Activated CD4-positive, CD25-positive, alpha-beta regulatory T cell treated with anti-CD3 and anti-CD28 coated beads, Interleukin-2, amount 50 U/mL, for 24 hours (primary cell): ENCODE results near the gene ACTRT3.

Source experiments
- ATAC-seq, 2 donors: fragments of 150-1000 bp; cut with Tn5 transposase; one replicate each; pipeline ENCODE4 v1.10.0; 2021; ENCODE audit warnings: mild to moderate bottlenecking in 1 of 2, moderate library complexity in 1 of 2

The ACTRT3 gene

DNA sequence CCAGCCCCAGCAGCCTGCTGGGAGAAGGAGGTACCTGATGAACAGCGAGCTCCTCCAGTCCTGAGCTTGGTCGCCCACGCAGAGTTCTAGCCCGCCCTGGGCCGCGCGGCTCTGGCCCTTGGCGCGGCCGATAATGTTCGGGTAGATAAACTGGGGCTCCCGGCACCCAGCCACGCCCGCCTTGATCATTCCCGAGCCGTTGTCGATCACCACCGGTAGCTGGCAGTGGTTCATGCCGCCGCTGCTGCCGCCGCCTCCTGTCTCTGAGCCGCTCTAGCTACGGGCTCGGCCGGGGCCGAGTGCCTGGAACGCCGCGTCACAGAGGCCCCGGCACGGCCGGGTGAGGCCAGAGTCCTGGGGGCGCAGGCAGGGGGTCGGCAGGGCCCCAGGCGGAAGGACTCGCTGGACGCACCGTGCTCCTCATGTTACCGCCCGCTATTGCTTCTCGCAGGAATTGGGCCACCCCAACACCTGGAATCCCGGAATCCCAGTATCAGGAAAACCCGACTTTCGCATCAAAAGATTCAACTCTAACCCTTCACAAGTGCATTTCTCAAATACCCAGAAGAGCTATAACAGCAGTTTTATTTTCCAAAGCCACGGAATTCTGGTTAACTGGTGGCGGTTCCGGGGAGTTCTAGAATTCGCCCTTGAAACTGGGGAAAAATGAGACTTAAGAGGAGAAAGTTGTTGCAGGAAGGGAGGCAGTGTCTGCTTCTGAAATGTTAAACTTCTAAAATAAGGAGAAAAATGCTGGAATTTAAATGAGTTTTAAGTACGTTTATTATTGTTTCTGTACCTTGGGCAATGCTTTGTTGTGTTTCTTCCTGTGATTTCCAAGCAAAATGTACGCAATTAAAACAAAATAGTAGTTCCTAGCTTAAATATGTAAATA, at the start of gene ACTRT3:
Gene ACTRT3, minus strand, starts transcription at position 275 of the 895 bp plus-strand sequence. Its CDS starts 41 bp downstream, at position 234.
- ATAC-seq = peak in 1 of 2 donors; percentile 4

DNA sequence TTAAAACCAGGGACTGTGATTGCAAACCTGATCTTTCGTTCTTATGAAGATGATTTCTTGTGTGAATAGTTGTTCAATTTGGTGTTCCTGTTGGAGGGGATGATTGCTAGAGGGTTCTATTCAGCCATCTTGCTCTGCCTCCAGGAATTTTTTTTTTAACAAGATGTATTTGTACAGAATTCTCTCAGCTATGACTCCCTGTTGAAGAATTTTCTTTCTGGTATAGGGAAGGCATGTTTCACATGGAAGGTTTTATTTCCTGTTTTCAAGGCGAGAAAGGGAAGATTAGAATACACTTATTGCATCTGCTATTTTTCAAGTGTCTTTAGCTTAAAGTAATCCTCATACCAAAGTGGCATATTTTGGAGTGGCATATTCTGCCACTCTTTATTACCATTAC, 49.0 kb upstream of the ACTRT3 start:
- ATAC-seq = no peak

DNA sequence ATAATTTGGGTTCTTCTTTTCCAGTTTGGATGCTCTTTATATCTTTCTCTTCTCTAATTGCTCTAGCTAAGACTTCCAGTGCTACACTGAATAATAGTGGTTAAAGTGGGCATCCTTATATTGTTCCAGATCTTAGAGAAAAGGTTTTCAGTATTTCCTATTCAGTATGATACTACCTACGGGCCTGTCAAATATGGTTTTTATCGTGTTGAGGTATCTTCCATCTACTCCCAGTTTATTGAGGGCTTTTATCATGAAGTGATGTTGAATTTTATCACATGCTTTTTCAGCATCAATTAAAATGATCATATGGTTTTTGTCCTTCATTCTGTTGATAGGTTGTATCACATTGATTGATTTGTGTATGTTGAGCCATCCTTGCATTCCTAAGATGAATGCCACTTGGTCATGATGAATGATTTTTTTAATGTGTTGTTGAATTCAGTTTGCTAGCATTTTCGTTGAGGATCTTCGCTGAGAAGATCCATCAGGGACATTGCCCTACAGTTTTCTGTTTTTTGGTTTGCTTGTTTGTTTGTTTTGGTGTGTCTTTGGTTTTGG, 46.3 kb upstream of the ACTRT3 start:
- no peak for ATAC-seq

DNA sequence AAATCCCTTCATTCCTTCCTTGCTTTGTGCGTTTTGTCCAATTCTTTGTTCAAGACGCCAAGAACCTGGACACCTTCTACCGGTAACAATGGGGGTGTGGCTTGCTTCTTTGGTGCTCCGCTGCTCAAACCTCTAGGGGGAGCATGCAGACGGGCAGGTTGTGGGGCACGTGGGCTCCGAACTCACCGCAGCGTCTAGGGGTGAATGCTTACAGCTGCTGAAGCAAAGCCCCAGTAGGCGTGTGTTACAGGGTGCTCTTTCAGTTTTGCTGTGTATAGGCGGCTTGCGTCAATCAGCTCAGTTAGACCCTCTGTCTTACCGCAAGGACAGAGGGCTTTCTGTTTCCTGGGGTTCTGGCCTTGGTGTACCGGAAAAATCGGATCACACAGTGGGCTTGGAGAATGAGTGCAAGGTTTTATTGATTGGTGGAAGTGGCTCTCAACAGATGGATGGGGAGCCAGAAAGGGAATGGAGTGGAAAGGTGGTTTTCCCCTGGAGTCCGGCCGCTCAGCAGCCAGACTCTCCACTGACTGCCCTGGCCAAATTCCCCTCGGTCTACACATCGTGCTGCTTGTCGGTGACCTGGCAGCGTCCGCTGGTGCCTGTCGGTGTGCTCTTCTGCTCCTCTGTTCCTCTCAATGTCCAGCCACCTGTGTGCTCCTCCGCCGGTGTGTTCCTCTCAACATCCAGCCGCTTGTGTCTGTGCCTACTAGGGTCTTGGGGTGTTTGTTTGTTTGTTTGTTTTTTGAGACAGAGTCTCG, 44.6 kb upstream of the ACTRT3 start:
- peak; percentile 87 to 92 for ATAC-seq

DNA sequence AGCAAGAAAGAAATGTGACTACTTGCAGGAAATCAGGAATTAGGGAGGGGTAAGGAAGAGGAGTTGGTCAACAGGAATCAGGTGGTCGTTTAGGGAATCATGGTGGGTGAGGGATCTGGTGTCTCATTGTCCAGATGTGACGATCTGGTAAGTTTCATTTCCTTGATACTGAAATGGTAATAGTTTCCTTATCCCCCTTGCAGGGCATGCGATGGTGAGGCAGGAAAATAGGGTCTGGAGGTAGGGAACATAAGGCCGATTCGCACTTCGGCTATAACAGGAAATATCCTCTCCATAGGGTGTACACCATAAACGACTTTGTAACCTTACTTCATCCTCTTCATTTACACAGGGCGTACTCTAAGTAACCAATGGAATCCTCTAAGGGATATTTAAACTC, 43.9 kb upstream of the ACTRT3 start:
- ATAC-seq = no peak

DNA sequence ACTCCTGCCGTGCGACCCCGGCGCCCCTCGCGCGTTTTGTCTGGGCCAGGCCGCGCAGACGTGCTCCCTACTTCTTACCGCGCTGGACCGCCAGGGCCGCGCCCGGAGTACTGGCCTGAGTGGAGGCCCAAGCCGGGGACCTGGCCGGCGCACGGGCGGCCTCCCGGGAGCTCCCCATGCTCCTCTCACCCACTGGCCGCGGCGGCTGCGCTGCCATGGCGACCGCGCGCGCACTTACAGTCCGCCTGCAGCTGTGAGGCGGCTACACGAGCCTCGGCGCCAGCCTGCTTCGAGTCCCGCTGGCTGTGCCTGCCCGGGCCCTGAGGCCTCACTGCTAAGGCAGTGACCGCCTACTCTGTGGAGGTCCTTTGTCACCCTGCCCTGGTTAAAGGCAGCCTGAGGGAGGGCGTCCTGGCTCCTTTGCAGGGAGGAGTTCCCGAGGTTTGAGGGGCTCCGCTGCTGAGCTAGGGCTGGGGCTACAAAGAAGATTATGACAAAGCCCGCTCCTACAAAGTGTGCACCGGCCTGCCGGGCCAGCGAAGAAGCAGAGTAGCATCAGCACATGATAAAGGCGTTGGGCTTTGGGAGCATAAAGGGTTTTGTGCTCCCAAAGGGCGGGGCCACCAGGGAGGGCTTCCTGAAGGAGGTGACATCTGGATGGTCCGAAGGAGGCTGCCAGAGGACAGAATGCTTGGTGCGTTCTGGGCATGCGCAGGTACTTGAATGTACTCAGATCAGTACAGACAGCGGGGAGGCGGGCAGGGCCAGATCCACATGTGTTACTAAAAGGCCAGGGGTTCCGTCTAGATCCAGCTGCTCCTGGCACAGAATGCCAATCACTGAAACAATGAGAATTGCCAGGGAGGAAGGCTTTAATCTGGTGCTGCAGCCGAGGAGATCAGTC, 43.2 kb upstream of the ACTRT3 start, which contains the start of the genes LRRC34 and LRRIQ4:
Gene LRRC34, minus strand, starts transcription at position 573 of the 904 bp plus-strand sequence. Its CDS starts 356 bp downstream, at position 217.
Gene LRRIQ4, plus strand, starts transcription at position 539 of the 904 bp plus-strand sequence. CDS start 9,052 bp downstream, outside the sequence.
- peak; percentile 60 to 63 for ATAC-seq

DNA sequence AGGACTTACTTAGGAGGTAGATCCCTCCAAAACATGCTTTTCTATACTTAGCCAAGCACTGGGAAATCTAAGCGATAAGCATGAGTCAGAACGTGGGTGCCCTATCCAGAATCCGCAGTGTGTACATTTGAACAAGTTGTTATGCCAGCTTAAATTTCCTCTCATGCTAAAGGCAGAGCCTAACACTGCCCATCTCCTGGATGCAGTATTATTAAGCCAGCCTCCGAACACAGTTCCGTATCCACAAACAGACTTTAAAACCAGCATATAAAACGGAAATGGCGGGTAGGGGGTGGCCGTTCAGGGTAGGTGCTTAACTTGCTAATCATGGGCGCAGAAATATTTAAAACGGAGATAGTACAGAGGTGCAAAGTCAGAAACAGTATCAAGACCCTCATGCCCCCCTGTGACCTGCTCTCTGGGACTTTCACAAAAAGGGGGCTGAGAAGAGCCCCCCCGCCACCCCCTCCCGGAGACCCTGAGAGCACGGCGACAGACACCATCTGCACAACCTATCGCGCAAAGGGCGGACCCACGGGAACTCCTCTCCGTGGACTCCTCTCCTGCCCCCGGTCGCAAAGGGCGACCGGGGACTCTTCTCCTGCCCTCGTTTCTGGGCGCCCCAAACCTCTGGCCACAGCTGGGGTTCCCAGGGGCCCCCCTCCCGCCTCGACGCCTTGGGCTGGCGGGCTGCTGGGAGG, 42.4 kb upstream of the ACTRT3 start:
- peak in 1 of 2 donors; percentile 4 for ATAC-seq

DNA sequence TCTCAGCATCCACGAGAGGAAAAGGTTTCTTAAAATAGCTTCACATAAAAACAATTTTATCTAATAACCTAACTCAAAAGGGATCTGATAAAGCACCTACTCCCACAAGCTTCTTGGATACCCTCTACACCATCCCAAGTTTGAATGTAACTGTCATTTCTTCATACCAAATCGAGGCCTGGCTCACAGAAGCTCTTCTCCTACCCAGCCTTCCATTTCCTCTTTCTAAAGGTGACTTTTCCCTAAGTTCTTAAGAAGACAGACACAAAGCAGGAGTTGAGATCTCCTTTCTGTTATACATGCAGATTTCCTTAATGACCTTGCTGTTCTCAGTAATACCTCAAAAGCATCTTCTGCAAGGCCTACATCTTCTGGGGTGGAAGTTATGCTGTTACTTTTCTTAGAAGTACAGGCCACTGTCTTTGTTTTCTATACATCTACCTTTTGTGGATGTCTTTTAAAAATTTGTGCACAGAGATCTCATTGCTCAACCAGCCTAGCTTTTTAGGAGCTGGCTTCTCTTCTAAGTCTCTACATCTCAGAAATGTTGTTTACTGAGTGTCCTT, 40.0 kb upstream of the ACTRT3 start:
- ATAC-seq = no peak

DNA sequence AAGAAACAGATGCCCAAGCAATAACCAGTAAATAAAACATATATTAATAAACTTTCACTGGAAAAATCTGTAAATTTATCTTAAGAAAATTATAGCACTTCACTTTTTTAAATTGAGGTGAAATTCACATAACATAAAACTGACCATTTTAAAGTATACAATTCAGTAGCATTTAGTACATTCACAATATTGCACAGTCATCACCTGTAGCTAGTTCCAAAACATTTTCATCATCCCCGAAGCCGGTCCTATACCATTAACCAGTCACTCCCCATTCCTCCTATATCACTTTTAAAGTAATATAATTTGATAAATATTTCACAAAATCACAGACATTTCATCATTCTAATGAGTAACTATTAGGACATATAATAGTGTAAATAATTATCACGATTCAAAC, 35.3 kb upstream of the ACTRT3 start:
- no peak for ATAC-seq

DNA sequence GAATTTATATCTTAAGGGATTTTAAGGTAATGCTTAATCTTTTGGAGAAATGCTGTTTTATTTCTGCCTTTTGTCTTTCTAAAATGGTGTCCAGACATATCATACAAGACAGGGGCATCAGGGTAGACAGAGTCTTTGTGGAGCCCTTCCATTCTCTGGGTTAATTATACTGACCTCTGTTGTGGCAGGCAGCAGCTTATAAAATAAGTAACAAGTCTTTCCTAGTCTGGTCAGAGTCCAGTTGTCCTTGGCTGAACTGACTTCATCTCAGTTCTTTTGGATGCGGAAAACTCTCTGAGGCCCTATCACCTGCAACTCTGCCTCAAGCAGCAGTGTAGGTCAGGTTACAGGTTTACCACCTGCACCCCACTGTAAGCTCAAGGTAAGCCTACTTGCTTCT, 23.0 kb upstream of the ACTRT3 start:
- ATAC-seq = no peak

DNA sequence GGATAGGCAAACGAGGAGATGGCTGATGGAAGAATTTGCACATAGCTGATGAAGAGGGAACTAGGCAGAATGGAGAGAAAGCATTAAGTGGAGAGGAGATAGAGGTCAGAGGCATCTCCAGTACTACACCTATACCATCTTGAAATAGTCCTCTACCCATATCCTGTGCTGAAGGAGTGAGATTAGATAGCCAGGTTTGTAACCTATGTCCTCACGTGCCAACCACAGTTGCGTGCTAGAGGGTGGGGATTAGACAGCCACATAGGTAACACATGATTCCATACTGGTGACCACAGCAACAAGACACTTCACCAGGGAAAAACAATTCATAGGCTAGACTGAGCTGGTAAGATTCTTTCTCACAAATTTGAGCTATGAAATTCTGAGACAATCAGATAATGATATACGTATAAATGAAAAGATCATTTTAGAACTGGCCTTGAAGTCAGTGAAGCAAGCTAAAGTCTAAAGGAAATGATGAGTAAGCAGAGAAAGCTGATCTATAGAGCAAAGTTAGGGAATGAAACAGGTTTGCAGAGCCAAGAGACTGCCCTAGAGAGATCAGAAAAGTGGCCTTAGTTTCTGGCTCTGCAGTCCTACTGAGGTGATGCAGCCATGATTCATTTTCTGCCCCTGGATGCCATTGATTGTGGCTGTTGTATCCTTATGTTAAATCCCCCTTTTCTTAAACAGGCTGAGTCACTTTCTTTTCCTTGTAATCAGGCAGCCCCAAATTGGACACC, 21.5 kb upstream of the ACTRT3 start:
- peak in 1 of 2 donors; percentile 17 for ATAC-seq

DNA sequence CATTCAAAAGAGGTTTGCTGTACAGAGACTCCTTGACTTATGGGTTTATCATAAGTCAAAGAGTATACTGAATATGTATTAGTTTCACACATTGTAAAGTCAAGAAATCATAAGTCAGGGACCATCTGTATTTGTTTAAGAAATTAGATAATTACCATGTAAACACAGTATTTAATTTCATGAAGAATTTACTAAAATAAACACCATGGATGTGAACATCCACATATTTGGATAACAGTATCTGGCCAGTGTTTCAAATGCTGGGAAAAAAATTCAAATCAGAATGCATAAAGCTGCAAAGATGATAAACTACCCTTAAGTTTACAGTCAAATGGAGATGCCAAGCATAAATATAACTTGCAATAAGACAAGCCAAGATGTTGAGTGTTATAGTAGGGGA, 20.9 kb upstream of the ACTRT3 start:
- ATAC-seq = no peak

DNA sequence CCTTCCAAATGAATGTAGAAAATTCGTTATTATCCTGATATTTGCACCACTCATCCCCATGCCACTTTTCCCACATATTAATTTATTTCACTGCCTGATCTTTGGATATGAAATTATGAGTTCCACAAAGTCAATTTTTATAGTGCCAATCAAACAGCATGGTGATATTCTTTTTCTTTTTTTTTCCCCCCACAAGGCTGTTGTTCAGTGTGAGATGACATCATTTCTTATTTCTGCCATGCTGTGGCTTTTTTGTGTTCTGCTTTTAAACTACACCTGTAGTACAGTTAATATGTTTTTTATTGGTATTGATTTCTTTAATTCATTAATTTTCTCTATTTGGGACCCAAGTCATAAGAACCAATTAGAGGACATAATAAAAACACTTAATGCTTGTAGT, 18.4 kb upstream of the ACTRT3 start:
- no peak for ATAC-seq

DNA sequence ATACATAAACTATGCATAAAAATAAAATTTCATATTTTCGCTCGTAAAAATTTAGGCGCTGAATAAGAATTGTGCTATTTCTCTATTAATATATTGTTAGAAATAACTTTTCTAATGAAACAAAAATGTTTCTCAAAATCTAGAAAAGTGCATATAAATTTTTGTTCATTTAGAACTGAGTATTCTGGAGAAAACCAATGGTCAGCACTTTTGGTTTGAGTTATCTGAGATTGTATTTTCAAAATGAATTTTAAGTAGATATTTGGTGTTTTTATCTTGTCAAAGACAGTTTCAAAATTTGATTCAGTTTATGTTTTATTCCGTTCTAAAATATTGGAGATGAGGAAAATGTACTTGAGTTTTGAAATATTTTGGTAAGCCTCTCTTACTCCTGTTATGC, 17.8 kb upstream of the ACTRT3 start:
- ATAC-seq = no peak

DNA sequence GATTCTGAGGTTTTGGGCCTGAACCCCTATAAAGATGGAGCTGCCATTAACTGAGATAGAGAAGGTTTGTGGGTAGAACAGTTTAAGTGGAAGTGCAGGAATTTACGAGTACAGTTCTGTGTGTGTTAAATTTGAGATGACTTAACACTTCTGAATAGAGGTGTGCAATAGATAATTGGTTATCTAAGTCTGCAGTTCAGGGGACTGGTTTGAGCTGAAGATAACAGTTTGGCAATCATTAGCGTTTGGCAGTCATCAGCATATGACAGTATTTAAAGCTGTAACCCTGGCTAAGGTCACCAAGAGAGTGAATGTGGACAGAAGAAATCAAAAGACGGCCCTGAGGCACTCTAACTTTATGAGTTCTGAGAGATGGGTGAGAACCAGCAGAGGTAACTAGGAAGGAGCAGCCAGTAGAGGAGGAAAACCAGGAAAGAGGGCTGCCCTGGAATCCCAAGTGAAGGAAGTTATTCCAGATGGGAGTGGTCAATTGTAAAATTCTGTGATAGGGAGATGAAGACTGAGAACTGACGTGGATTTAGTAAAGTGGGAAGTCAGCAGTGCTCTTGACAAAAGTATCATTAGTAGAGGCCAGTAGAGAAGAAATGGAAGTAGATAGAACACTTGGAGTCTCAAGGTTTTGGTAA, 12.0 kb upstream of the ACTRT3 start:
- no peak for ATAC-seq

DNA sequence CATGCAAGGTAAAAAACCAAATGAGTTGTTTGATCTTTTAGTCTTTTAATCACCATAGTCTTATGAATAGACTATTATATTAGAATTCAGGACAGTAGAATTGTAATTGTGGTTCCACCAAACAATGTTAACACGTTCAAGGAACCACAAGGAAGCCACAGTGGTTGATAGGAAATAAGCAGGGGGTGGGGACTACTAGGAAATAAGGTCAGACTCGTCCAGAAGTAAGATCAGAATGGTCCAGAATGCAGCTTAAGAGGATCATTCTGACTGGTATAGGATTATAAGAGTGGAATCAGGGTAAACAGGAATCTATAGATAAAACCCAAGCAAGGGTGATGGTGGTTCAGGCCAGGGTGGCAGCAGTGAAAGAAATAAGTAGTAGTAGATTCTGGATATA, 11.4 kb upstream of the ACTRT3 start:
- no peak for ATAC-seq

DNA sequence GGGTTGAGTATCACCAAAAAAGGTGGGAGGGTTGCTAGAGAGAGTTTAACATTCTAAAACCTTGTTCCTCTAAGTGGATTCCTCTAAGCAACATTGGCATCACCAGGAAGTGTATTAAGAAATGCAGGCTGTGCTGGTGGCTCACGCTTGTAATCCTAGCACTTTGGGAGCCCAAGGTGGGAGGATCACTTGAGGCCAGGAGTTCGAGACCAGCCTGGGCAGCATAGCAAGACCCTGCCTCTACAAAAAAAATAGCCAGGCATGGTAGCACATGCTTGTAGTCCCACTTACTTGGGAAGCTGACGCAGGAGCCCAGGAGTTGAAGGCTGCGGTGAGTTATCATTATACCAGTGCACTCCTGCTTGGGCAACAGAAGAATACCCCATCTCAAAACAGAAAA, 8.5 kb upstream of the ACTRT3 start:
- ATAC-seq = no peak

DNA sequence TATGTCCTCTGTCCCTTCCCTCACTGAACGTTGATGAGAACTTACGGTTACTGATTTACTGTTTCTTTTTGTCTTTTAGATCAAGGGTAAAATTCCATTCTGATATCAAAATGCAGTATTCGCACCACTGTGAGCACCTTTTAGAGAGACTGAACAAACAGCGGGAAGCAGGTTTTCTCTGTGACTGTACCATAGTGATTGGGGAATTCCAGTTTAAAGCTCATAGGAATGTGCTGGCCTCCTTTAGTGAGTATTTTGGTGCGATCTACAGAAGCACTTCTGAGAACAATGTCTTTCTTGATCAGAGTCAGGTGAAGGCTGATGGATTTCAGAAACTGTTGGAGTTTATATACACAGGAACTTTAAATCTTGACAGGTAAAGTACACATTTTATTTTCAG, 4.8 kb upstream of the ACTRT3 start:
- ATAC-seq = no peak

DNA sequence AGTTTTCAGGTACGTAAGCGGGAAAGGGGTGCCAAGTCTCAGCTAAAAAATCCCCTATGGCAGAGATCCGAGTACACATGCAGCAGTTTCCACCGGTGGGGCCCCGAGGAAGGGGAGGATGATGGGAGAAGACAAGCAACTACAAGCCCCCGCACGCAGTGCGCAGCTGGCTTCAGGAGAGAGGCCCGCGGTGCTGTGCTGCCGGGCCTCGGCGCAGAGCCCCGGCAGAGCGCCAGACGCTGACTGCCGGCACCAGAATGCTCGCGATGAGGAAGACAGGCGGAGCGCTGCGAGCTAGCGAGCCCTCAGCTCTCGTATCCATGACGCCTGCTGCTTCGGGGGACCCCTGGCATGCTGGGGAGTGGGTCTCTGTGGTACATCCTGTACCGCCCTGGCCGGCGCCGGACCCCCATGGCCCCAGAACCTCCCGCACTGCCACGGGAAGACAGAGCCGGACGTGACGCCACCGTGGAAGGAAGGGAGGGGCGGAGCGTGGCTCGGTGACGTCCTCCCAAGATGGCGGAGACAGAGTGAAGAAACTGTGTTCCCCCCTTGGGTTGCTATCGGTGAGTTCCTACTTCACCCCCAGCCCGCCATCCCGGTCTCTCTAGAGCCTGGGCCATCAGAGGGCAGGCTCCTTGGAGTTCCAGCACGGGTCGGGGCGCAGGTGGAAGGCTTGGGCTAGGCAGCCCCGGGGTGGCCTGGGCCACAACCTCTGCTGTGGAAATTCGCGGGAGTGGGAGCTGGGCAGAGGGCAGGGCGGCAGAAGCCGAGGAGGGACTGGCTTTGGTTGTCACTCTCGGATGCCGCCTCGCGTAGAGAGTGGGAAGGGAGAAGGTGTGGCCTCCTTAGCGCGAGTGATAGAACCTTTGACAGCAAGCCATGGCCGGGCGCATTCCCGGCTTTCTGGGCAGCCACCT, 3.8 kb upstream of the ACTRT3 start, which contains the start of gene MYNN:
Gene MYNN, plus strand, starts transcription at position 500 of the 920 bp plus-strand sequence. CDS start 900 bp downstream, outside the sequence.
- peak; percentile 86 for ATAC-seq
